ENCODE data around the gene PTPRG.

GRCh38 chr3:62293051-62293780, 731.8 kb downstream of the PTPRG start:
- no peak for TF ChIP-seq POLR2AphosphoS5 (IDR thresholded peaks at IDR 0.05; ENCODE audit: low read depth, low read length)
- TF ChIP-seq CHD4 (IDR thresholded peaks at IDR 0.05; ENCODE audit: borderline replicate concordance, low read length): no peak
- TF ChIP-seq YY1 (IDR thresholded peaks at IDR 0.05; ENCODE audit: insufficient read depth, insufficient replicate concordance, low read depth, low read length): no peak
- TF ChIP-seq PHF8 (CRISPR knock-in tag; IDR thresholded peaks at IDR 0.05): no peak

Data from HepG2 (cell line).